Epithelial cell of prostate (primary cell): ENCODE data around the gene ACAA2.

Experiments used
- DNase-seq: peaks from one replicate; pipeline ENCODE4 v3.0.0-alpha.2; 2011; ENCODE audit warnings: low read depth, low spot score
- H3K27ac ChIP-seq: fragments of 450-650 bp; 2 replicates; pipeline ENCODE4 v1.5.1; 2017; ENCODE audit warnings: mild to moderate bottlenecking

The ACAA2 gene

GRCh38 chr18:49769047-49769728, 44.1 kb downstream of the ACAA2 start:
- no peak for DNase-seq
- no peak overlapping the region for H3K27ac ChIP-seq

DNA sequence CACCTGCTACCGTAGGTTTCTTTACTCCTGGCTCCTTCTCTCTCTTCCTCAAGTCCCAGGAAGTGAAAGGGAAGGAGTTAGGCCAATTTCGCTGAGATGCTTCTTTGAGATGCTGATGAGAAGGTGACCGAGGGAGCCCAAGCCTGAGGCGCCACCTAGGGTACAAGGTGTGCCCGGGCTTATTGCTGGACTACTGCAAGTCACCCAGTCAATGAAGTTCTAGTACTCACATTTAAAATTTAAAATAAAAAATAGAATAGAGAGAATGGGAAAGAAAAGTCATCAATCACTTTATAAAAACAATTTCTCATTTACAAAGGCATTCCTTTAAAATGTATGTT, 45.3 kb downstream of the ACAA2 start:
- H3K27ac ChIP-seq = no peak overlapping the region
- DNase-seq = no peak

- DNase-seq = no peak
- H3K27ac ChIP-seq = no peak overlapping the region
Measured at GRCh38 chr18:49767111-49768050, 46.0 kb downstream of the ACAA2 start.

- DNase-seq = no peak
- no peak overlapping the region for H3K27ac ChIP-seq
Measured at GRCh38 chr18:49766646-49767045, 46.7 kb downstream of the ACAA2 start.

DNA sequence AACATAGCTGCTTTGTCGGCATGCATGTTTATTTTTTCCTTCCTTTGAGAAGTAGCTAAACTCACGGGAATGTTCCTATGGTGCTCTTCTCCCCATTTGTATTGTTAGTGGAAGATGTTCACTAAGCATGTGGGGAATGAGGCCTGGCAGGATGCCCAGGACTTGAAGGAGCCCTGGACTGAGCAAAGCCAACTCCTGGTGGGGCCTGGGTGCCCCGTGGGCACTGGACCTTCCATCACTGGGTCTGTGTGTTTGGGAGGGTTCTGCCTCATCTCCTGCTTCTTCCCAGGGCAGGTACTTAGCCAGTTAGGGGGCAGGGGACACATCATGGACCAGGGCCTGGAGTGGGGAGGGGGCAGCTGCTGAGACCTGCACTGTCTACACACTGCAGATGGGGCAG, 49.3 kb downstream of the ACAA2 start:
- DNase-seq = no peak
- no peak overlapping the region for H3K27ac ChIP-seq

DNA sequence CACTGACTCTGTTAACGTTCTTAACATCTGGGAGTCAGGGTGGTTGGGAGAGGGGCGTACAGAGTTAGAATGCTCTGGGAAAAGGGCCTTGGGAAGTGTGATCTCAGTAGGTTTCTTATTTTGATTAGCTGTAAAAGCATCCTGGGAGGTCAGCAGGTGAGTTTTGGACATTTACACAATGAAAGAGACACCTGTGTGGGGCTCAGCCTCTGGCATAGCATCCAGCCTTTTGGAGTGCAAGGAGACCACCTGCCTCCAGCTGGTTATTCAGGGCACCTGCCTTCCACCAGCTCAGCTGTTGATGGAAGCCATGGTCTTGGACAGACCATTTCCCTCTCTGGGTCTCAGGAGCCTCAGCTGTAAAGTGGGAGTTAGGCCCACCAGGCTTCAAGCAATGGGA, 49.7 kb downstream of the ACAA2 start:
- H3K27ac ChIP-seq = no peak overlapping the region
- DNase-seq = no peak

GRCh38 chr18:49762191-49763077, 50.9 kb downstream of the ACAA2 start:
- no peak for DNase-seq

DNA sequence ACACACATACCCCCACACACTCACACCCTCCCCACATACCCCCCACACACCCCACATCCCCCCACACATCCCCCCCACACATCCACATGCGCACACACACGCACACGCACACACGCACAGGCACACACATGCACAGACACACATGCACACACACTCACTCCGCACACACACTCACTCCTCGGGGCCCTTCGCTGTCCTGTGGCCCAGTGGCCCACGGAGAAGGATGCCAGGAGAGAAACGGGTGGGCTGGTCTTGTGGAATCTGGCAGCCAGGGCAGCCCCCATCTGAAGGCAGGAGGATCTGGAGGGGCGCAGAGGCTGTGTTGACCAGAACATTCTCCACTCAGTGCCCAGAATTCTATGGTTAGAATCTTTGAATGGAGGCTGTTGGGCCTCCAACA, 51.6 kb downstream of the ACAA2 start:
- no peak for DNase-seq
- H3K27ac ChIP-seq = no peak overlapping the region

More at GRCh38 chr18:49762191-49763077, 50.9 kb downstream of the ACAA2 start:
- no peak overlapping the region for H3K27ac ChIP-seq

GRCh38 chr18:49758263-49758610, 55.1 kb downstream of the ACAA2 start:
- no peak for DNase-seq
- H3K27ac ChIP-seq = no peak overlapping the region

DNA sequence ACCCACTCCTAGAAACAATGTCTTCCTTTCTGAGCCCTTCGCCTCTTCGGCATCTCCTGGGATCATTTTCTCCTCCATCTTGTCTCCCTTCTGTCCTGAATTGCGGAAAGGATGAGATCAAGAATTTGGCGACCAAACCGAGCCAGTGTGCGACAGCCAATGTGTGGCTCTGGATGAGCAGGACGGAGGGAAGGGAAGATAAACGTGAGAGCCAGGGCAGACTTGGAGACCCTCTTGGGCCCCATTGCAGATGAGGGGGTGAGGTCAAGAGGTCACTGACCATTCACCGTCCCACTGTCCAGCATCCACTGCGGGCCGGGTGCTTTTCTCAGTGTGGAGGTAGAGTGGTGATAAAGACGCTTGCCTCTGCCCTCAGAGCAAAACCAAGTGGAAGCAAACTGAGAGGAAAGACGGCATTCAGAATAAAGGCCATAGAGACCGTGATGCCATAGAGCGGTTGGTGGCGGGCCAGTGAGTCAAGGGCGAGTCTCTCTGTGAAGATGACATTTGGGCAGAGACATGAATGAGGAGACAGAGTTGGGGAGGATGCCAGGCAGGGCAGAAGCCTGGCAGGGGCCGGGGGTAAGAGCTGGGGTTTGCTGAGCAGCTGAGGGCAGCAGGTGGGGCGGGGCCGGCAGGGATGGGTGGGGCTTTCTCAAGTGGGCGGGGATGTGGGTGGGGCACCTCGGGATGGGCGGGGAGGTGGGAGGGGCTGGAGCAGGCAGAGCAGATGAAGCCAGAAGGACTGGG, 55.6 kb downstream of the ACAA2 start:
- DNase-seq = no peak
- H3K27ac ChIP-seq = no peak overlapping the region

DNA sequence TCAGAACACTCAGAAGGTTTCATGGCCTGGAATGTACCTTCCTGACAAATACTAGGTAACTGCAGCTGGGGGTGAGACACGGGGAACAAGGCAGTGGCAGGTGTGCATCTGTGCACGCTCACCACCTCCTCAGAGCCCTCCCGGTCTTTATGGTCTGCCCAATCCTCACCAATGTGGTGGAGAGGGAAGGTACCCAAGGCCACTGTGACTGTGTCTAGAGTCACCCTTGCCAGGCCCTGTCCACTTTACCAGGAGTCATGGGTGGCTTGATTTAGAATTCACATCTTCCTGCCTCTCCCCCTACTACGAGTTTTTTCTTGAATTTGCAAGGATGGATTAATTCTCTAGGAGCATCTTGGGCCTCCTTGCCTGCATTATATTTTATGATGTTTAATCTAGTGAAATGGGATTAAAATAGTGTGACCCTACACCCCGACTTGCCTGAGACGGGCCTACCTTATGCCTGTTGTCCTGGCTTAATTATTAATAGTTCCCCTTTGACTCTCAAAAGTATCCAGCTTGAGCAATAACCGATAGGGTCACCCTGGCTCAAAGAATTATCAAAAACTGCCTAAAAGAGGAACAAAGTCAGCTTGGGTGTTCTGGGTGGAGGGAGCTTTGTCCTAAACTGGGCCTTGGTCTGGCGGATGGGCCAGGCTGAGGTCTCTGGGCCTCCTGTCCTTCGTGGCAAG, 56.5 kb downstream of the ACAA2 start:
- no peak overlapping the region for H3K27ac ChIP-seq
- DNase-seq = no peak

GRCh38 chr18:49756135-49756534, 57.2 kb downstream of the ACAA2 start:
- H3K27ac ChIP-seq = no peak overlapping the region
- DNase-seq = no peak

DNA sequence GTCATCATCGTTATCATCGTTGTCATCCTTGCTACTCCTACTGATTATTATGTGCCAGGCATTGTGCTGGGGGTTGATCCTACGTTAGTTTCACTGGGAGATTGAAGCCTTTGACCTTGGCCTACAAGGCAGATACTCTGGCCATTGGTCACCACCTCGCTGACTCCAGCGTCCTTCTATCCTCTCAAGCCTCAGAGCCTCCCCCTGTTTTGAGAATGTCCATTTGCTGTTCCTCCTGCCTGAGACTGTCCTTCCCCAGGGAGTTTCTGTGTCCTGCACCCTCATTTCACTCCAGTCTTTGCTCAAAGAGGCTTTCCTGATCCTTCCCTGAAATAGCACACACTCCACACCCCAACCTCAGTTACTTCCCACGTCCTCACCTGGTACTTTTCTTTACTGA, 57.8 kb downstream of the ACAA2 start:
- peak overlapping the region; percentile 47 for H3K27ac ChIP-seq

GRCh38 chr18:49754866-49755265, 58.5 kb downstream of the ACAA2 start:
- peak; percentile 55 for DNase-seq
- peak overlapping the region; percentile 47 for H3K27ac ChIP-seq

More for the DNA sequence above, 57.8 kb downstream of the ACAA2 start:
- DNase-seq = no peak

- no peak for DNase-seq
- no peak overlapping the region for H3K27ac ChIP-seq
Measured at GRCh38 chr18:49753643-49754042, 59.7 kb downstream of the ACAA2 start.

DNA sequence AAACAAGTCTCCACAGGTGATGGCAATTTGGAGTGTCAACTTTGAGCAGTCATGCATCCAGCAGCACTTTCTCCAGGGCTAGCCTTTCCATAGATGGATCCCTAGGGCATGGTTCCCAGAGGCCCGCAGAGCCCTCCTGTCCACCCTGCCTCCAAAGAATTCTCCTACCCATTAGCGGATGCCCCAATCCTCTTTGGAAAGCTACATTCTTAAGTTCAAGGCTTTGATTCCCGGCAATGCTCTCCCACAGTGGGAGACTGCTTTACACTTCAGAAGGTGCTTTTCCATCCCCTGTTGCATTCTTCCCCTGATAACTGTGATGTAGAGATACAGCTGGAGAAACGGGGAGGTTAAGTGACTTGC, 61.3 kb downstream of the ACAA2 start:
- no peak overlapping the region for H3K27ac ChIP-seq
- no peak for DNase-seq

DNA sequence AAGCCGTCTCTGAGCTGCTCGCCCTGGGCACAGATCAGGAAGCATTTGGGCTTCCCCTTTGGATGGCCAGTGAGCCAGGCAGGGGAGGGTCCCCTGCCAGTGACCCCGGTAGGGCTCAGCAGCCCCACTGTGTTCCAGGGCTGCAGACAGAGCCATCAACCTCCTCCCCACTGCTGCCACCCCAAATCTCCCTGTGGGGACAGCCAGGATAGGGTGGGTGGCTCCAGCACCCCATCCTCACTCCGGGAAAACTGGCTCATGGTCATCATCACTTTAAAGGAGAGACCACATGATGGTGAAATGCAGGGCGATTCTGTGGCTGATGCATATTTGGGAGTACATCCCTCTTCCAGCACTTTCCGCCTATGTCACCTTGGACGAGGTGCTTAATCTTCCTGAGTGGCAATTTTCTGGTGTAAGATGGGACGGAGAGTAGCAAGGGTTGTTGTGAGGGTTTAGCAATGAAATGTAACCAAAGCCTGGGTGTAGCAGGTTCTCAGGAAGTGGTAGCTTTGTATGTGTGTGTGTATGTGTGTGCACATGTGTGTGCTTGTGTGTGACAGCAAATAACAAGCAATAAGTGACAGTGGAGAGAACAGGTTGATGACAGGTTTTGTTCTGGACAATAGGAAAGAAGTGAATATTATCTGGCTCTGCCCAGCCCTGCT, 61.8 kb downstream of the ACAA2 start:
- DNase-seq = no peak
- H3K27ac ChIP-seq = no peak overlapping the region

DNA sequence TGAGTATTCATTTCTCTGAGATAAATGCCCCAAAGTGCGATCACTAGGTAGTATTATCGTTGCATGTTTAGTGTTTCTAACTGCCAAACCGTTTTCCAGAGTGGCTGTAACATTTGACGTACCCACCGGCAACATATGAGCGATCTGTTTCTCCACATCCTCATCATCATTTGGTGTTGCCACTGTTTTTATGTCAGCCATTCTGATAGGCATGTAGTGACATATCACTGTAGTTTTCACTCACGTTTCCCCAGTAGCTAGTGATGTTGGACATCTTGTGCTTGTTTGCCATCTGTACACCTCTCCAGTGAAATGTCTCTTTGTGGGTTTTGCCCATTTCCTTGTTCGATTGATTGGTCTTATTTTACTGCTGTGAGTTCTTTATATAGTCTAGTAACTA, 63.8 kb downstream of the ACAA2 start:
- no peak for DNase-seq
- no peak overlapping the region for H3K27ac ChIP-seq

GRCh38 chr18:49747876-49748275, 65.5 kb downstream of the ACAA2 start:
- H3K27ac ChIP-seq = no peak overlapping the region
- DNase-seq = no peak
